Neural cell (in vitro differentiated cells): ENCODE measurements around the gene RPL10A. TPM values are rescaled to one million over a fixed set of nuclear protein-coding genes. Genes with fewer than 3 reads are reported as not detected.

Source experiments
- H2AFZ ChIP-seq: fragments of 200-600, 300-800 bp; sonication (generic), shearing (Covaris generic); 2 replicates; pipeline ENCODE4 v1.6.0; 2014; ENCODE audit warnings: low read depth, mild to moderate bottlenecking, antibody characterized with exemption, low read length, moderate library complexity
- H3F3A ChIP-seq: fragments of 200-600 bp; shearing (Covaris generic); 2 replicates; pipeline ENCODE4 v1.6.1; 2016; ENCODE audit warnings: mild to moderate bottlenecking, moderate library complexity, mixed read lengths, antibody characterized with exemption, low read length; ENCODE audit not compliant: insufficient read depth, poor library complexity, severe bottlenecking
- H3K27ac ChIP-seq: fragments of 200-600, 300-800 bp; sonication (generic), shearing (Covaris generic); 2 replicates; pipeline ENCODE4 v1.5.1; 2014; ENCODE audit warnings: mild to moderate bottlenecking, low read length, moderate library complexity
- H3K27me3 ChIP-seq: fragments of 300-800, 200-600 bp; sonication (generic), shearing (Covaris generic); 2 replicates; pipeline ENCODE4 v1.6.0; 2014; ENCODE audit warnings: mild to moderate bottlenecking, low read depth, low read length, moderate library complexity; ENCODE audit not compliant: insufficient read depth
- H3K36me3 ChIP-seq: fragments of 300-800, 200-600 bp; sonication (generic), shearing (Covaris generic); 2 replicates; pipeline ENCODE4 v1.5.1; 2014; ENCODE audit warnings: mild to moderate bottlenecking, antibody characterized with exemption, low read length, moderate library complexity; ENCODE audit not compliant: insufficient read depth
- H3K4me2 ChIP-seq: fragments of 300-800, 200-600 bp; sonication (generic), shearing (Covaris generic); 2 replicates; pipeline ENCODE4 v1.6.0; 2014; ENCODE audit warnings: mild to moderate bottlenecking, low read length
- H3K4me3 ChIP-seq: fragments of 300-800, 200-600 bp; sonication (generic), shearing (Covaris generic); 2 replicates; pipeline ENCODE4 v1.5.1; 2014; ENCODE audit warnings: mild to moderate bottlenecking, low read length, moderate library complexity
- H3K79me2 ChIP-seq: fragments of 200-600 bp; shearing (Covaris generic); replicated peaks from 2 replicates; pipeline ENCODE4 v1.6.0; 2014; ENCODE audit warnings: mild to moderate bottlenecking, low read length, moderate library complexity; ENCODE audit not compliant: insufficient read depth
- H3K9ac ChIP-seq: fragments of 300-800, 200-600 bp; sonication (generic), shearing (Covaris generic); 2 replicates; pipeline ENCODE4 v1.6.1; 2016; ENCODE audit warnings: mild to moderate bottlenecking, low read length, mixed read lengths
- H3K9me2 ChIP-seq: fragments of 200-600 bp; shearing (Covaris generic); 2 replicates; pipeline ENCODE4 v1.6.1; 2016; ENCODE audit warnings: mild to moderate bottlenecking, low read length, mixed read lengths; ENCODE audit not compliant: insufficient read depth
- H3K9me3 ChIP-seq: fragments of 200-600, 300-800 bp; sonication (generic), shearing (Covaris generic); 2 replicates; pipeline ENCODE4 v1.6.1; 2016; ENCODE audit warnings: mild to moderate bottlenecking, mixed run types, low read length, moderate library complexity, mixed read lengths
- H4K20me1 ChIP-seq: fragments of 200-600 bp; shearing (Covaris generic); 2 replicates; pipeline ENCODE4 v1.6.1; 2016; ENCODE audit warnings: mild to moderate bottlenecking, mixed run types; ENCODE audit not compliant: insufficient read depth
- EP300 ChIP-seq: fragments of 450-650 bp; conservative IDR thresholded peaks from 2 replicates; pipeline ENCODE4 v1.6.1; 2014; ENCODE audit warnings: antibody characterized with exemption, mild to moderate bottlenecking, moderate library complexity; ENCODE audit not compliant: poor library complexity, severe bottlenecking
- EZH2 ChIP-seq: fragments of 200-600, 300-800 bp; shearing (Covaris generic), sonication (generic); IDR thresholded peaks from 2 replicates; pipeline ENCODE4 v1.6.1; 2014; ENCODE audit warnings: antibody characterized with exemption, low read length, borderline replicate concordance, mild to moderate bottlenecking; ENCODE audit not compliant: insufficient read depth, poor library complexity, severe bottlenecking
- MXI1 ChIP-seq: fragments of 450-650 bp; conservative IDR thresholded peaks from 2 replicates; pipeline ENCODE4 v1.6.1; 2014; ENCODE audit warnings: antibody characterized with exemption, mild to moderate bottlenecking; ENCODE audit not compliant: poor library complexity, severe bottlenecking
- POLR2AphosphoS5 ChIP-seq: IDR thresholded peaks from 2 replicates; pipeline ENCODE4 v1.6.1; 2012
- RAD21 ChIP-seq: fragments of 450-650 bp; conservative IDR thresholded peaks from 2 replicates; pipeline ENCODE4 v1.6.1; 2014; ENCODE audit warnings: antibody characterized with exemption, mild to moderate bottlenecking, moderate library complexity
- REST ChIP-seq: IDR thresholded peaks from 2 replicates; pipeline ENCODE4 v1.6.1; 2012; ENCODE audit warnings: borderline replicate concordance
- SMC3 ChIP-seq: fragments of 450-650 bp; conservative IDR thresholded peaks from 2 replicates; pipeline ENCODE4 v1.6.1; 2014; ENCODE audit warnings: antibody characterized with exemption, mild to moderate bottlenecking, moderate library complexity; ENCODE audit not compliant: poor library complexity
- TAF1 ChIP-seq: IDR thresholded peaks from 2 replicates; pipeline ENCODE4 v1.6.1; 2012; ENCODE audit warnings: low read depth
- polyA plus RNA-seq: library from polyadenylated mRNA; depleted of rRNA; stranded (reverse); fragments of >200 nt; gene quantifications from 2 replicates; pipeline ENCODE4 v1.2.3, GENCODE V29; 2014

The RPL10A gene
- polyA plus RNA-seq, 1 donor from 2014 or later: 1,049 TPM

- Histone ChIP-seq H3F3A (no peaks in the 10 kb centered on the region), H3K4me3 (no peak overlapping the region), H3K27me3 (no peaks in the 10 kb centered on the region), H3K27ac (no peak overlapping the region), H3K79me2 (no peaks in the 10 kb centered on the region), H3K9ac (no peak overlapping the region), H3K36me3 (no peaks in the 10 kb centered on the region), H3K4me2 (no peak overlapping the region), H3K9me3 (no peaks in the 10 kb centered on the region), H2AFZ (no peak overlapping the region), H3K9me2 (no peaks in the 10 kb centered on the region), H4K20me1 (no peaks in the 10 kb centered on the region)
- TF ChIP-seq EZH2: no peak
- no peak for TF ChIP-seq REST
- TF ChIP-seq POLR2AphosphoS5: no peak
- TF ChIP-seq EP300: no peak
- TF ChIP-seq TAF1: no peak
- TF ChIP-seq SMC3: no peak
Measured at GRCh38 chr6:35485402-35485877, 17.2 kb downstream of the RPL10A start.

- Histone ChIP-seq H3K4me2 (no peak overlapping the region), H3K27ac (no peak overlapping the region), H2AFZ (no peak overlapping the region), H3F3A (no peaks in the 10 kb centered on the region), H3K4me3 (no peak overlapping the region), H3K9me2 (no peaks in the 10 kb centered on the region), H3K79me2 (no peaks in the 10 kb centered on the region), H3K27me3 (no peaks in the 10 kb centered on the region), H4K20me1 (no peaks in the 10 kb centered on the region), H3K36me3 (no peaks in the 10 kb centered on the region), H3K9ac (no peak overlapping the region), H3K9me3 (no peaks in the 10 kb centered on the region)
- no peak for TF ChIP-seq RAD21
- TF ChIP-seq TAF1: no peak
- TF ChIP-seq SMC3: no peak
- no peak for TF ChIP-seq EZH2
- TF ChIP-seq EP300: no peak
- no peak for TF ChIP-seq MXI1
Measured at GRCh38 chr6:35486005-35486925, 18.1 kb downstream of the RPL10A start.
